PC-3 (cell line): ENCODE data around the gene RANBP10.

Experiments
- EZH2 ChIP-seq: fragments of 300-600 bp; sonication (generic); IDR thresholded peaks from one replicate; pipeline ENCODE4 v1.6.1; 2017; ENCODE audit warnings: antibody characterized with exemption, mild to moderate bottlenecking, low read length; ENCODE audit not compliant: unreplicated experiment
- EZH2phosphoT487 ChIP-seq: fragments of 300-600 bp; sonication (generic); IDR thresholded peaks from 2 replicates; pipeline ENCODE4 v1.6.1; 2018; ENCODE audit warnings: mild to moderate bottlenecking, antibody characterized with exemption, low read length, borderline replicate concordance
- TF ChIP-seq, protein P1 (sequence below): fragments of 300-600 bp; sonication (generic); conservative IDR thresholded peaks from 2 replicates; pipeline ENCODE4 v1.5.1; 2017; ENCODE audit warnings: antibody characterized with exemption, low read depth, mild to moderate bottlenecking, low read length

DNA sequence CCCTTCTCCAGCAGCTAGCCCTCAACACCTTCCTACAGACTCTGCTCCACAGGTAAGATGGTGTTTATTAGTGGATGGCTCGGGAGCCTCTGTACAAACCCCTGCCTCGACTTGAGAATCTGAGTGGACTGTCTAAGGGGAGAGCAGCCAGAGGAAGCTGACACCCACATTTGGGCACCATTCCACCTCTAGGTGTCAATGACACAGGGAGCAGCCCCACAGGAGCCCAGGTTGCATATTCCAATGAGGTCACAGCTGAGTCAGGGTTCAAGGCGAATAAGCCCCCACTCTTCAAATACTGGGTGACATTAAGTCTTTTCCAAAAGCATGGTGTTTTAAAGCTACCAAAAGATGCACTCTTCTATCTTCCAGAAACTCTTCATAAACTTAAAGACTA, 31.9 kb downstream of the RANBP10 start:
- TF ChIP-seq, protein P1, sequence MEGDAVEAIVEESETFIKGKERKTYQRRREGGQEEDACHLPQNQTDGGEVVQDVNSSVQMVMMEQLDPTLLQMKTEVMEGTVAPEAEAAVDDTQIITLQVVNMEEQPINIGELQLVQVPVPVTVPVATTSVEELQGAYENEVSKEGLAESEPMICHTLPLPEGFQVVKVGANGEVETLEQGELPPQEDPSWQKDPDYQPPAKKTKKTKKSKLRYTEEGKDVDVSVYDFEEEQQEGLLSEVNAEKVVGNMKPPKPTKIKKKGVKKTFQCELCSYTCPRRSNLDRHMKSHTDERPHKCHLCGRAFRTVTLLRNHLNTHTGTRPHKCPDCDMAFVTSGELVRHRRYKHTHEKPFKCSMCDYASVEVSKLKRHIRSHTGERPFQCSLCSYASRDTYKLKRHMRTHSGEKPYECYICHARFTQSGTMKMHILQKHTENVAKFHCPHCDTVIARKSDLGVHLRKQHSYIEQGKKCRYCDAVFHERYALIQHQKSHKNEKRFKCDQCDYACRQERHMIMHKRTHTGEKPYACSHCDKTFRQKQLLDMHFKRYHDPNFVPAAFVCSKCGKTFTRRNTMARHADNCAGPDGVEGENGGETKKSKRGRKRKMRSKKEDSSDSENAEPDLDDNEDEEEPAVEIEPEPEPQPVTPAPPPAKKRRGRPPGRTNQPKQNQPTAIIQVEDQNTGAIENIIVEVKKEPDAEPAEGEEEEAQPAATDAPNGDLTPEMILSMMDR = no peak
- no peak for TF ChIP-seq EZH2
- no peak for TF ChIP-seq EZH2phosphoT487
